ENCODE results near the gene LAMA4. TPM values are rescaled to one million over a fixed set of nuclear protein-coding genes. Genes with fewer than 3 reads are reported as not detected.
"Not testable (repeated sequence)": the region's sequence is repeated elsewhere in the genome, so short reads cannot be mapped to it uniquely, and the experiment has no call there.

LAMA4 gene
- polyA plus RNA-seq, 2 of the 4 experiments (the other 2 are of a cell fraction): 1.0 to 3.1 TPM

- peak in 1 of 2 experiments; percentile 16; a peak in 2 of 6 replicates for ATAC-seq
- Histone ChIP-seq H3K4me2 (peak overlapping the region; percentile 82), H3K4me3 (no peak overlapping the region), H3K9me3 (no peaks in the 10 kb centered on the region), H3K27ac (peak overlapping the region; percentile 74 to 90), H3K4me1 (peaks cover 36% of the 10 kb centered on the region)
- no peak for DNase-seq (ENCODE audit: low read depth in 1 of 2, low spot score in 1 of 2)
- no peak for FAIRE-seq
- CTCF ChIA-PET: no interaction called here
- no peak for TF ChIP-seq FOSL2 (IDR thresholded peaks at IDR 0.05)
- no peak for TF ChIP-seq FOSL2 (CRISPR knock-in tag; IDR thresholded peaks at IDR 0.05)
- TF ChIP-seq ATOH8 (CRISPR knock-in tag; IDR thresholded peaks at IDR 0.05; ENCODE audit: low read depth): 0 out of 2 replicates have a peak, but pooled peaks have one; percentile 38
- TF ChIP-seq NR3C1 (IDR thresholded peaks at IDR 0.05): no peak
- POLR2A ChIA-PET: interaction anchor here (1.1 kb wide), 1 partner anchor 96 kb away, joined by 3 read pairs; no protein-coding TSS in a partner anchor
- WGBS (ENCODE audit: missing lambda C conversion rate): 50% methylated on average over 8 of the region's 12 CpGs
Measured at GRCh38 chr6:112202639-112203341, 51.6 kb downstream of the LAMA4 start.

GRCh38 chr6:112200185-112200914, 54.0 kb downstream of the LAMA4 start:
- H3K9me3 ChIP-seq; H3K27ac ChIP-seq; H3K4me3 ChIP-seq; POLR2A ChIA-PET; FAIRE-seq; ATAC-seq; H3K4me2 ChIP-seq; DNase-seq (ENCODE audit: low read depth in 1 of 2, low spot score in 1 of 2): not testable (repeated sequence)
- H3K4me1 ChIP-seq: peaks cover 32% of the 10 kb centered on the region
- CTCF ChIA-PET: interaction anchor here (1.3 to 3.6 kb wide), 2 partner anchors 20 kb away, joined by 3 to 13 read pairs; no protein-coding TSS in a partner anchor
- 64% methylated on average over 1 of the region's 2 CpGs for whole genome bisulfite sequencing (ENCODE audit: missing lambda C conversion rate)

GRCh38 chr6:112199001-112199403, 55.4 kb downstream of the LAMA4 start:
- 0 out of 6 replicates have a peak overlapping the region, but pooled peaks of 1 of the 2 experiments have one; percentile 26 for H3K27ac ChIP-seq
- H3K4me2 ChIP-seq: no peak overlapping the region
- TF ChIP-seq RARB (CRISPR knock-in tag; IDR thresholded peaks at IDR 0.05) (no peak), ZFP36 (IDR thresholded peaks at IDR 0.05; ENCODE audit: borderline replicate concordance, partially characterized antibody) (no peak), RAD21 (conservative IDR thresholded peaks at IDR 0.05 in 1 of 2, IDR thresholded peaks at IDR 0.05 in 1 of 2) (no peak), ELK1 (IDR thresholded peaks at IDR 0.05; ENCODE audit: low read depth, low read length) (no peak)
- 72% methylated on average over 2 of the region's 3 CpGs for WGBS (ENCODE audit: missing lambda C conversion rate)
- no peak overlapping the region for H3K4me3 ChIP-seq
- ChIA-PET CTCF (interaction anchor here (0.6 to 3.6 kb wide), 2 partner anchors 18 to 42 kb away, joined by 3 to 13 read pairs; no protein-coding TSS in a partner anchor), POLR2A (no interaction called here)
- no peak for FAIRE-seq
- H3K4me1 ChIP-seq: peaks cover 19% of the 10 kb centered on the region
- DNase-seq (ENCODE audit: low read depth in 1 of 2, low spot score in 1 of 2): no peak
- no peak for ATAC-seq
- no peaks in the 10 kb centered on the region for H3K9me3 ChIP-seq

DNA sequence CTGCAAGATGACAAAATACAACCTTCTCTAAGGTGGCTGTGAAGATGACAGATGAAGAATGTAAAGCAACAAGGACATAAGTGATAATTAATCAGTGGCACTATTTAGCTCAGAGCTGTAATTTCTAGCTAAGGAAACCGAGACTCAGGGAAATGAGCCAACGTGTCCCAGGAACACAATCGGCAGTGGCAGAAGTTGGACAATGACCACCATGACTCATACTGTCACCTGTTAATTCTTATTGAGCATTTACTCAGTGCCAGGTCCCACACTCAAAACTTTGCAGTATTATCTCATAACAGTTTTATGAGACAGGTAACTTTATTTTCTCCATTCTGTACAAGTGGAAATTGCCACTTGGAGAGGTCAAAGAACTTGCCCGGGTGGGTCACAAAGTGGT, 55.8 kb downstream of the LAMA4 start:
- no peak overlapping the region for H3K4me2 ChIP-seq
- 52% methylated on average over 4 of the region's 4 CpGs for WGBS (ENCODE audit: missing lambda C conversion rate)
- ATAC-seq: no peak
- 0 out of 6 replicates have a peak overlapping the region, but pooled peaks of 1 of the 2 experiments have one; percentile 26 for H3K27ac ChIP-seq
- H3K9me3 ChIP-seq: no peaks in the 10 kb centered on the region
- no peak for TF ChIP-seq POLR2A (IDR thresholded peaks at IDR 0.05; ENCODE audit: low read length)
- TF ChIP-seq EP300 (IDR thresholded peaks at IDR 0.05): no peak
- TF ChIP-seq ZC3H11A (IDR thresholded peaks at IDR 0.05): no peak
- TF ChIP-seq RFX5 (IDR thresholded peaks at IDR 0.05): no peak
- TF ChIP-seq PBX3 (IDR thresholded peaks at IDR 0.05): no peak
- no peak for TF ChIP-seq NPAS2 (CRISPR knock-in tag; IDR thresholded peaks at IDR 0.05; ENCODE audit: borderline replicate concordance)
- no peak for TF ChIP-seq CTCF (IDR thresholded peaks at IDR 0.05)
- no peak for TF ChIP-seq HOXA7 (CRISPR knock-in tag; IDR thresholded peaks at IDR 0.05)
- no peak for TF ChIP-seq GATA3 (IDR thresholded peaks at IDR 0.05; ENCODE audit: borderline replicate concordance)
- no peak for TF ChIP-seq TP53 (CRISPR knock-in tag; IDR thresholded peaks at IDR 0.05)
- no peak for TF ChIP-seq HEYL (CRISPR knock-in tag; IDR thresholded peaks at IDR 0.05)
- no peak for TF ChIP-seq NFE2L2 (conservative IDR thresholded peaks at IDR 0.05; ENCODE audit: low read length)
- no peak for TF ChIP-seq CBX2 (IDR thresholded peaks at IDR 0.05; ENCODE audit: borderline replicate concordance, low read depth)
- no peak for TF ChIP-seq EHF (CRISPR knock-in tag; IDR thresholded peaks at IDR 0.05)
- CTCF ChIA-PET: interaction anchor here (3.6 kb wide), 1 partner anchor 18 kb away, joined by 13 read pairs; no protein-coding TSS in a partner anchor
- no peak for DNase-seq (ENCODE audit: low read depth in 1 of 2, low spot score in 1 of 2)
- H3K4me1 ChIP-seq: peaks cover 15% of the 10 kb centered on the region
- FAIRE-seq: no peak
- POLR2A ChIA-PET: no interaction called here
- no peak overlapping the region for H3K4me3 ChIP-seq

Data from A549 (cell line).